ENCODE results near the gene ZFYVE16. TPM values are rescaled to one million over a fixed set of nuclear protein-coding genes. Genes with fewer than 3 reads are reported as not detected.
A peak's percentile ranks its signal among the peaks of the same experiment; 100 is the strongest.
"Not testable (repeated sequence)": the region's sequence is repeated elsewhere in the genome, so short reads cannot be mapped to it uniquely, and the experiment has no call there.

ZFYVE16 gene
- total RNA-seq, 1 donor from 2014 or later, result 53.6 TPM

- H3K27ac Mint-ChIP-seq (ENCODE audit: unreplicated experiment), result peak overlapping the region; percentile 91
- no peaks in the 10 kb centered on the region for H3K27me3 Mint-ChIP-seq (ENCODE audit: unreplicated experiment)
- no peak for DNase-seq (ENCODE audit: extremely low spot score, unreplicated experiment)
- H3K9me3 Mint-ChIP-seq (ENCODE audit: unreplicated experiment), result peaks cover 4% of the 10 kb centered on the region
- TF ChIP-seq CTCF (IDR thresholded peaks at IDR 0.05), result no peak
- H3K4me3 Mint-ChIP-seq (ENCODE audit: unreplicated experiment), result peak overlapping the region; percentile 97
- H3K4me1 Mint-ChIP-seq (ENCODE audit: unreplicated experiment), result peaks cover 23% of the 10 kb centered on the region
- H3K36me3 Mint-ChIP-seq (ENCODE audit: unreplicated experiment), result peaks cover 25% of the 10 kb centered on the region
These were observed 79.6 kb downstream of the ZFYVE16 start for GRCh38 chr5:80487444-80487828.

GRCh38 chr5:80487829-80488721 lies 80.2 kb downstream of the ZFYVE16 start, which contains the start of gene FAM151B:
Gene FAM151B (plus strand): TSS chr5:80488100. CDS start chr5:80488124, 24 bp downstream.
- Mint-ChIP-seq H3K36me3 (ENCODE audit: unreplicated experiment) (peaks cover 20% of the 10 kb centered on the region), H3K9me3 (ENCODE audit: unreplicated experiment) (peaks cover 6% of the 10 kb centered on the region), H3K4me1 (ENCODE audit: unreplicated experiment) (peaks cover 23% of the 10 kb centered on the region), H3K27me3 (ENCODE audit: unreplicated experiment) (no peaks in the 10 kb centered on the region), H3K27ac (ENCODE audit: unreplicated experiment) (peak within 1 kb of the TSS; percentile 91), H3K4me3 (ENCODE audit: unreplicated experiment) (peak within 1 kb of the TSS; percentile 97)
- peak; percentile 95 for DNase-seq (ENCODE audit: extremely low spot score, unreplicated experiment)
- TF ChIP-seq CTCF (IDR thresholded peaks at IDR 0.05), result peak; percentile 33

GRCh38 chr5:80491296-80491695 lies 83.4 kb downstream of the ZFYVE16 start:
- peaks cover 10% of the 10 kb centered on the region for H3K9me3 Mint-ChIP-seq (ENCODE audit: unreplicated experiment)
- no peak overlapping the region for H3K27ac Mint-ChIP-seq (ENCODE audit: unreplicated experiment)
- H3K4me1 Mint-ChIP-seq (ENCODE audit: unreplicated experiment), result peaks cover 31% of the 10 kb centered on the region
- peaks cover 4% of the 10 kb centered on the region for H3K36me3 Mint-ChIP-seq (ENCODE audit: unreplicated experiment)
- H3K4me3 Mint-ChIP-seq (ENCODE audit: unreplicated experiment), result no peak overlapping the region
- no peaks in the 10 kb centered on the region for H3K27me3 Mint-ChIP-seq (ENCODE audit: unreplicated experiment)
- no peak for TF ChIP-seq CTCF (IDR thresholded peaks at IDR 0.05)
- no peak for DNase-seq (ENCODE audit: extremely low spot score, unreplicated experiment)

- peak overlapping the region; percentile 10 for H3K27ac Mint-ChIP-seq (ENCODE audit: unreplicated experiment)
- no peaks in the 10 kb centered on the region for H3K27me3 Mint-ChIP-seq (ENCODE audit: unreplicated experiment)
- peaks cover 10% of the 10 kb centered on the region for H3K9me3 Mint-ChIP-seq (ENCODE audit: unreplicated experiment)
- no peak overlapping the region for H3K4me3 Mint-ChIP-seq (ENCODE audit: unreplicated experiment)
- peaks cover 20% of the 10 kb centered on the region for H3K4me1 Mint-ChIP-seq (ENCODE audit: unreplicated experiment)
- DNase-seq (ENCODE audit: extremely low spot score, unreplicated experiment), result no peak
- TF ChIP-seq CTCF (IDR thresholded peaks at IDR 0.05), result no peak
- H3K36me3 Mint-ChIP-seq (ENCODE audit: unreplicated experiment), result peaks cover 4% of the 10 kb centered on the region
These were observed 84.9 kb downstream of the ZFYVE16 start for GRCh38 chr5:80492741-80493140.

- Mint-ChIP-seq H3K27ac (ENCODE audit: unreplicated experiment) (peak overlapping the region; percentile 54), H3K4me1 (ENCODE audit: unreplicated experiment) (peaks cover 15% of the 10 kb centered on the region), H3K9me3 (ENCODE audit: unreplicated experiment) (peaks cover 10% of the 10 kb centered on the region)
- not testable (repeated sequence) for H3K4me3 Mint-ChIP-seq (ENCODE audit: unreplicated experiment); DNase-seq (ENCODE audit: extremely low spot score, unreplicated experiment); H3K27me3 Mint-ChIP-seq (ENCODE audit: unreplicated experiment); H3K36me3 Mint-ChIP-seq (ENCODE audit: unreplicated experiment)
These were observed 85.6 kb downstream of the ZFYVE16 start for GRCh38 chr5:80493443-80493842.
